K562 (cell line): ENCODE results near the gene MTIF3. TPM values are rescaled to one million over a fixed set of nuclear protein-coding genes. Genes with fewer than 3 reads are reported as not detected.

Source experiments
- ASH1L ChIP-seq: fragments of 450-650 bp; IDR thresholded peaks from 2 replicates; pipeline ENCODE4 v1.6.1; 2018; ENCODE audit warnings: borderline replicate concordance, mild to moderate bottlenecking, low read depth; ENCODE audit not compliant: partially characterized antibody
- BCOR ChIP-seq: fragments of 450-650 bp; IDR thresholded peaks from 2 replicates; pipeline ENCODE4 v1.6.1; 2016
- BRD4 ChIP-seq: fragments of 200-600 bp; sonication (generic); IDR thresholded peaks from 2 replicates; pipeline ENCODE4 v1.6.1; 2017; ENCODE audit warnings: inconsistent platforms
- ETV1 ChIP-seq: fragments of 450-650 bp; conservative IDR thresholded peaks from 2 replicates; pipeline ENCODE4 v1.6.1; 2016; ENCODE audit warnings: missing genetic modification characterization, control low read depth, low read depth, missing compliant biosample characterization
- FOXK2 ChIP-seq, 2 experiments: fragments of 450-650 bp; IDR thresholded peaks in 1 of 2; conservative IDR thresholded peaks in 1 of 2; 2 replicates each; pipeline ENCODE4 v1.6.1; 2016; ENCODE audit warnings: low read depth in 2 of 2, mild to moderate bottlenecking in 1 of 2
- FOXM1 ChIP-seq, 2 experiments: fragments of 450-650 bp in 1 of 2; sonication (generic) in 1 of 2; formaldehyde crosslinking in 1 of 2; IDR thresholded peaks; 2 replicates each; pipeline versions ENCODE4 v1.6.1 to v1.9.0; 2017 to 2022; ENCODE audit warnings: low read depth in 2 of 2, mild to moderate bottlenecking in 2 of 2, missing genetic modification reagents in 1 of 2, moderate library complexity in 1 of 2
- HDAC2 ChIP-seq: fragments of 450-650 bp; IDR thresholded peaks from 2 replicates; pipeline ENCODE4 v1.6.1; 2016; ENCODE audit warnings: mild to moderate bottlenecking
- POLR2A ChIP-seq: fragments of 450-650 bp; conservative IDR thresholded peaks from 2 replicates; pipeline ENCODE4 v1.6.1; 2016
- RBM15 ChIP-seq: fragments of 200-400 bp; formaldehyde crosslinking; IDR thresholded peaks from 2 replicates; pipeline ENCODE4 v1.6.1; 2018; ENCODE audit warnings: mild to moderate bottlenecking, low read length, moderate library complexity; ENCODE audit not compliant: insufficient read depth
- RFX1 ChIP-seq: fragments of 450-650 bp; IDR thresholded peaks from 2 replicates; pipeline ENCODE4 v1.6.1; 2016; ENCODE audit warnings: mild to moderate bottlenecking, moderate library complexity
- SNIP1 ChIP-seq: fragments of 450-650 bp; IDR thresholded peaks from 2 replicates; pipeline ENCODE4 v1.7.1; 2017; ENCODE audit warnings: low read depth, mild to moderate bottlenecking
- TAF1 ChIP-seq: IDR thresholded peaks from 2 replicates; pipeline ENCODE4 v1.6.1; 2011; ENCODE audit warnings: mild to moderate bottlenecking, low read length, moderate library complexity; ENCODE audit not compliant: insufficient read depth, control insufficient read depth, severe bottlenecking; ENCODE audit errors: extremely low read depth
- THRAP3 ChIP-seq: fragments of 450-650 bp; IDR thresholded peaks from 2 replicates; pipeline ENCODE4 v1.6.1; 2016; ENCODE audit warnings: mild to moderate bottlenecking, inconsistent platforms, borderline replicate concordance
- TRIM25 ChIP-seq: fragments of 450-650 bp; IDR thresholded peaks from 2 replicates; pipeline ENCODE4 v1.7.0; 2016; ENCODE audit warnings: borderline replicate concordance
- ZBTB43 ChIP-seq: sonication (generic); formaldehyde crosslinking; IDR thresholded peaks from 2 replicates; pipeline ENCODE4 v1.8.0; 2023; ENCODE audit warnings: mild to moderate bottlenecking, missing genetic modification reagents
- ZBTB5 ChIP-seq: fragments of 450-650 bp; IDR thresholded peaks from 2 replicates; pipeline ENCODE4 v1.6.1; 2017; ENCODE audit warnings: antibody characterized with exemption
- ZMIZ1 ChIP-seq, 2 experiments: fragments of 150-350 bp in 1 of 2; IDR thresholded peaks; 2 replicates each; pipeline ENCODE4 v1.6.1; 2012 to 2016; ENCODE audit warnings: low read depth in 2 of 2, low read length in 2 of 2, mild to moderate bottlenecking in 1 of 2, moderate library complexity in 1 of 2
- ZNF23 ChIP-seq: fragments of 250-450 bp; sonication (Bioruptor Pico); IDR thresholded peaks from 2 replicates; pipeline ENCODE4 v1.4.0; 2020; ENCODE audit warnings: mild to moderate bottlenecking
- polyA plus RNA-seq, 8 experiments: library from polyadenylated mRNA; depleted of rRNA in 4 of 8; stranded (reverse) in 5 of 8; unstranded in 3 of 8; fragments of >200 nt; fragmentation: Nextera tagmentation in 2 of 8; fragmentation: Illumina TruSeq in 1 of 8; extraction: Ambion mirVana in 2 of 8; extraction: Trizol in 1 of 8; gene quantifications; 2 replicates each; pipeline versions ENCODE4 v1.2.1 to v1.2.3, GENCODE V29; 2011 to 2014; ENCODE audit warnings: inconsistent platforms in 1 of 8, missing spikeins in 1 of 8
- total RNA-seq, 7 experiments: library from RNA; depleted of rRNA in 6 of 7; stranded (reverse); fragments of >200 nt in 6 of 7; fragmentation: Illumina TruSeq in 2 of 7; extraction: Trizol in 2 of 7; gene quantifications; 2 replicates each; pipeline versions ENCODE4 v1.2.1 to v1.2.3, GENCODE V29; 2011 to 2021; ENCODE audit warnings: low replicate concordance in 1 of 7

The MTIF3 gene
- total and polyA plus RNA-seq, 9 of the 15 experiments (the other 6 are each of a cell fraction or from before 2014, with no cell fraction given): 23.5 to 73.6 (median 45.2) TPM

- no peak for TF ChIP-seq TRIM25
- TF ChIP-seq TAF1: peak; percentile 22
- TF ChIP-seq THRAP3: no peak
- no peak for TF ChIP-seq ZMIZ1 (IDR thresholded peaks at IDR 0.05; ENCODE audit: low read depth in 2 of 2, low read length in 2 of 2)
- no peak for TF ChIP-seq FOXM1 (IDR thresholded peaks at IDR 0.05; ENCODE audit: low read depth)
- TF ChIP-seq FOXM1 (CRISPR knock-in tag; IDR thresholded peaks at IDR 0.05; ENCODE audit: low read depth): no peak
- TF ChIP-seq ZBTB5: no peak
- TF ChIP-seq ZNF23 (CRISPR knock-in tag): no peak
- no peak for TF ChIP-seq FOXK2 (conservative IDR thresholded peaks at IDR 0.05 in 1 of 2, IDR thresholded peaks at IDR 0.05 in 1 of 2; ENCODE audit: low read depth in 2 of 2)
- no peak for TF ChIP-seq RFX1
- no peak for TF ChIP-seq SNIP1
- no peak for TF ChIP-seq ASH1L
- no peak for TF ChIP-seq RBM15
- no peak for TF ChIP-seq BRD4
- TF ChIP-seq POLR2A: peak; percentile 70
- no peak for TF ChIP-seq BCOR
- TF ChIP-seq ZBTB43 (CRISPR knock-in tag): no peak
- TF ChIP-seq ETV1 (tag): no peak
- TF ChIP-seq HDAC2: no peak
Measured at GRCh38 chr13:27424246-27425157, 25.9 kb downstream of the MTIF3 start, which contains the start of gene GTF3A (continued).
